HG03159 (cell line): Measurements from ENCODE around the gene AKIRIN2.

Experiments used
- ATAC-seq: cut with Tn5 transposase; IDR thresholded peaks from one replicate; pipeline ENCODE4 v1.9.1; 2021; ENCODE audit warnings: mild to moderate bottlenecking, moderate library complexity; ENCODE audit not compliant: unreplicated experiment

Gene AKIRIN2

DNA sequence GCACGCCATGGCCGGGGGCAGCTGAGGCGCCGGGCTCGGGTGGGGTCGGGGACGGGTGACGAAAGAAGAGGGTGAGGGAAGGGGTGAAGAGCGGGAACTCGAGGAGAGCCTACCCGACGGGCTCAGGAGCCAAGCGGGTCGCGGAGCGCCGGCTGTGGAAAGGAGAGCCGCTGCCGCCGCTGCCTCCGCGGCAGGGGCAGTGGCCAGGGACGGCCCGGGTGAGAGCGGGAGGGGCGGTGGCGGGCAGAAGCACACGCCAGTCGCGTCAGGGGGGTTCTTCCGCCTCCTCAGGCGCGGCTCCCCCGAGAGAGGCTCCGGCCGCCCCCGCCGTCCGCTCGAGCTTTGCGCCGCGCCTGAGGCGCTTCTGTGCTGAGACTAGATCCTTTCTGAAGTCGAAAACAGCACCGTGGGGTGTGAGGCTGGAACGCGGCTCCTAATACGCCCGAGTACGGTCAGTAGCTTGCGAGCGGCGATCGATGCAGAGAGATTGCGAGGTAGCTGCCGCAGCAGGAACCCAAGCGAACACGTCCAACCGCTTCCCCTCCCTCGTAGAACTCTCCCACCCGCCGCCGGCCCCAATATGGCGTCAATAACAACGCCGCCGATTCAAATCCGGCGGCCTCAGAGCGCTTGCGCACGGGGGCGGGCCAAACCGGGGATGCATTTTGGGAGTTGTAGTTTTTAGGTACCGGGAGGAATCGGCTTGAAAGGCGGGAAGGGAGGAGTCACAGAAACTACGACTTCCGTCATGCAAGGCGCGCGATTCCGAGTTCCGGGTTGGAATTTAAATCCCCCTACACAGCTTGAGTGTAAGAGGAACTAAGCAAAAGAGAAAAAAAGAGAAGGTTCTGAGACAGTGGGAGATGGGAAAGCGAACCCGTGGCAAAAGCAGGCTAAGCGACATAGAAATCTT is at the start of gene AKIRIN2:
Gene AKIRIN2 (minus strand): TSS at position 558 of the 913 bp plus-strand sequence. CDS start 549 bp downstream, at position 9.
- peak; percentile 61 for ATAC-seq

DNA sequence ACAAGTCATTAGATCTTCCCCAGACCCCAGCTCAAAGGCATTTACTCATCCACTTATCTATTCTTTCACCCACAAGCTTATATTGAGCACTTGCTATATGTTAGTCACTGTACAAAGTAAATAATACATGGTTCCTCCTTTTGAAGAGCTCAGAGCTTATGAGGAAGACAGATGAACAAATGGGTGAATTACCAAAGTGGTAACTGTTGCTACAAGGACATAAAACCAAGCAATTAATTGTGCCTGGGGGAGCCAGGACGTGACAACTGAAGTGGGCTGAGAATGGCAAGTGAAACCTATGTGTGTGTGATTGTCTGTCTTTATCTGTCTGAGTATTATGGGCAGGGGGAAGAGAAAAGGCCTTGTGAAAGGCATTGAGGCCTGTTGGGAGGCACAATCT is 45.6 kb upstream of the AKIRIN2 start:
- no peak for ATAC-seq

DNA sequence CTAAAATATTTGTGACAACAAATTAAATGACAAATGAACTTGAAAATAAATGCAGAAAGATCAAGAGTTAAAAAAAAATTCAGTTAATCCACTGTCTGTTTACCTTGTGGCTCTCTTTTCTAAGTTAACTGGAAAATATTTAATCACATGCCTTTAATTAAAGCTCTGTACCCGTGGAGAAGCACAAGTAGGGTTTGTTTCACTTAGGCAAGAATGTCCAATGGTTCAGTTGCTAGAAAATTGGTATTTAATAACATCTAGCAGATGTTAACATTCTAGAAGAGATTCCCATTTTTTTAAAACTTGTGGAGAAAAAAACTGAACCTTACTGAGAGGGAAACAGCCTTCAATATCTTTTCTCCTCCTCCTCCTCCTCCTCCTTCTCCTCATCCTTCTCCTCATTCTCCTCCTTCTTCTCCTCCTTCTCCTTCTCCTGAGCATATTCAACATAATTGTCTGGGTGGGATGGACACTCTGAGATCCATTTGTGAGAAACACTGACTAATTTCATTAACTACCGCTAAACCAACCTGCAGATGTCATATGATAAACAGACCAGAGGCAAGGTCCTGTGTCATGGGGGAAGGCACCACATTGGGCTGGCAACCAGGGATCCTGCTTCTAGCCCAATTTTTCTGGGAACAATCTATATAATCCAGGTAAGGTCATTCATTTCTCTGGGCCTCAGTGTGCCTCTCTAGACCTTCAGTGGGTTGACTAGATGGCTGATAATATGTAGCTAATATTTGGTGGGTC is 44.1 kb upstream of the AKIRIN2 start:
- no peak for ATAC-seq

DNA sequence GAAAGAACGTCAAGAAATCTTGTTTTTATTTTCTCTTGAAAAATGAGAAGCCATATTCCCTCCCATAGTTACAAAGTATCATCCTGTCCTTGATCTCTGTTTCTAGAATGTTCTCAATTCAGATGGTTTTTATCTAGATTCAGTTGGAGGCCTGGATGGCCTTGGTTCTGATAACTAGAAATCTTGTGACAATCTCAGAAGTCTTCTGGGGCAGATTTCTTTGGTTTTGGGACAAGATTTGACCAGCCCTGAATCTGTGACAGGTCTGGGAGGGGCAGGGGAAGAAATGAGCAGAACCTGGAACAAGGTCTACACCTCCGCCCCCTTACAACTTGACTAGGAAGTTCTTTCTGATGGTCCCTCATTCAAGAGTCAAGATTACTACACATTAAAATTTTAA is 41.4 kb upstream of the AKIRIN2 start:
- no peak for ATAC-seq

DNA sequence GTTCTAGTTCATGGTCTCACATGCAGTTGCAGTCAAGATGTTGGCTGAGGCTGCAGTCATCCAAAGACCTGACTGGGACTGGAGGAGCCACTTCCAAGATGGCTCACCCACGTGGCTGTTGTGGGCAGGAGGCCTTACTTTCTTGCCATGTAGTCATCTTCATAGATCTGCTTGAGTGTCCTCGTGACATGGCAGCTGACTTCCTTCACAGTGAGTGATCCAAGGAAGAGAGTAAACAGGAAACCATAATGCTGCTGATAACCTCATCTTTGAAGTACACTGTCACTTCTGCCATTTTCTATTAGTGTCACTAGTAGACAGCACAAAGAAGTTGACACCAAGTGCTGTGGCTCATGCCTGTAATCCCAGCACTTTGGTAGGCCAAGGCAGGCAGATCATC is 40.1 kb upstream of the AKIRIN2 start:
- ATAC-seq, result peak; percentile 71

DNA sequence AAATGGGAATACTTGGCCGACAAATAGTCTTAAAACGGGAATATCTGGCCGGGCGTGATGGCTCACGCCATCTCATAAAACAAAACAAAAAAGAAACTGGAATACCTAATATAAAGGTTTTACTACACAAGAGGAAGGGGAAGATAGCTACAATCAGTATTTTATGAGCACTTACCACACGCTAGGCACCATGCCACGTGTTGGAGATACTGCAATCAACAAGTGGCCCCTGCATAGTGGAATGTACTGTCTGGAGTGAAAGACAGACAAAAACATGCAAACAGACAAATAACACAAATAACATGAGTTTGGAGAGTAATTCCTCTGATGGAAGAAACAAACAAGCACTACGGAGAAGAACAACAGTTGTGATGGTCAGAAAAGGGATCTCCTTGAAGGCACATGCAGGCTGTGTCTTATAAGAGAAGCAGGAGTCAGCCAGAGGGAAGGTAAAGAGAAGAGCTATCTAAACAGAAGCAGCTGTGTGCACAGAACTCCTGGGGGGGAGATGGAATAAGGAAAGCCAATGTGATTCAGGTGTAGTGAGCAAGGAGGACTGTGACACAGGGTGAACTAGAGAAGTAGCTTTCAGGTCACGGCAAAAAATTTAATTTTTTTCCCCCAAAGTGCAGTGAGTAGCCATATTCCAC is 39.1 kb upstream of the AKIRIN2 start:
- ATAC-seq, result no peak

DNA sequence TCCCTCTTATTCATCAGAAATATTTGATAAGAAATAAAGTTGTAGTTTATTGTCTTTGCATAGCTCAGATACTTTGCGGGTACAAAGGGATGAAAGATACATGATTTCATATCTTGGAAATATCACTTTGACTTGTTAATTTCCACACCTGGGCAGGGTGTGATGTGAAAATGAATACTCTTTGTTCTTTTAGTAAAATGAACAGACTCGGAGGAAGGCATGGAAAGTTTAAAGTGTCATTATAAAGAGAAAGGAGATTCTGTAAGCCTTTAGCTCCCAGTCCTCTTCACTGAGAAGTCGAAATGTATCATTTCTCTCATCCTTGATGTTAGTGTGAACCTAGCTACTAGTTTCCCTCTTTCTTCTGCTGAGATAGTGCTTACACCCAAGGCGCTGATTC is 36.7 kb upstream of the AKIRIN2 start:
- ATAC-seq, result no peak

DNA sequence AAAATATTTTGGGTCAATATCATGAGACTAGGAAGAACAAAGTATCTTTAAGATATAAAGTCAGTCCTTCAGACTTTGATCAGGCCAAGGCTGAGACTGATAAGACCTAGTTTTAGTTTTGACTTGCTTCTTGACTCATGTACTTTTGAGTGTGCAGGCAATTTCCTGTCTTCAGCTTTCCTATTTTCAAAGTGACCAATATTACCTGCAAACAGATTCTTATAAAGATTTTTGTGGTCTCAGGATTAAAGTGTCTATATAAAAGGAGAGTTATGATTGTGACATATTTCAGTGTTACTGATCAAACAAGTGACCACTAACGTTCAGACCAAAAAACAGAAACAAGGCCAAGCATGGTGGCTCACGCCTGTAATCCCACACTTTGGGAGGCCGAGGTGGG is 36.0 kb upstream of the AKIRIN2 start:
- no peak for ATAC-seq

DNA sequence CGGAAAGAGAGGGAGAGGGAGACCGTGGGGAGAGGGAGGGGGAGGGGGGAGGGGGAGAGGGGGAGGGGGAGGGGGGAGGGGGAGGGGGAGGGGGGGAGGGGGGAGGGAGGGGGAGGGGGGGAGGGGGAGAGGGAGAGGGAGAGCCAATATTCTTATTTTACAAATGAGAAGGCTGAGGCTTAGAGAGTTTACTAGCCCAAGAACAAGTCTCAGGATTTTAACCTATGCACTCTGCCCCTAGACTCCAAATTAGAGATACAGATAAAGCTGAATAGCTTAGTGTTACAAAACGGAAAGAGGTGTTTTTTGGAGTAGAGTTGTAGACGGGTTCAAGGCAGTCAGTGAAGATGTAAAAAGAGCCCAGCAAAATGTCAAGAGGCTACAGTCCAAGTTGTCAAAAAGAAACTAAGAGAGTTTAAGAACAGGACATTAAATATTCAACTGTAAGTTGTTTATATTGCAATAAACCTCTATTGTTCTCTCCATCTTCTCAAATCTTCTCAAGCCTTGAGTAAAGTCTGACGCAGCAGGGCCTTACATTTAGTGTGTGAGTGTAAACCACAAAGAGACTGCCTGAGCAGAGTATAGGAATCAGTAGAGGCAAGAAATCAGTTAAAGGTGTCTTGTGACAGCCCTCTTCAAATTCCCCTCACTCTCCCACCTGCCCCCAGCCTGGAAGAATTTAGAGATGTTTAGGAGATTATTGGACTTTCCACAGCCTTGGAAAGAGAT is 34.9 kb upstream of the AKIRIN2 start:
- no peak for ATAC-seq

DNA sequence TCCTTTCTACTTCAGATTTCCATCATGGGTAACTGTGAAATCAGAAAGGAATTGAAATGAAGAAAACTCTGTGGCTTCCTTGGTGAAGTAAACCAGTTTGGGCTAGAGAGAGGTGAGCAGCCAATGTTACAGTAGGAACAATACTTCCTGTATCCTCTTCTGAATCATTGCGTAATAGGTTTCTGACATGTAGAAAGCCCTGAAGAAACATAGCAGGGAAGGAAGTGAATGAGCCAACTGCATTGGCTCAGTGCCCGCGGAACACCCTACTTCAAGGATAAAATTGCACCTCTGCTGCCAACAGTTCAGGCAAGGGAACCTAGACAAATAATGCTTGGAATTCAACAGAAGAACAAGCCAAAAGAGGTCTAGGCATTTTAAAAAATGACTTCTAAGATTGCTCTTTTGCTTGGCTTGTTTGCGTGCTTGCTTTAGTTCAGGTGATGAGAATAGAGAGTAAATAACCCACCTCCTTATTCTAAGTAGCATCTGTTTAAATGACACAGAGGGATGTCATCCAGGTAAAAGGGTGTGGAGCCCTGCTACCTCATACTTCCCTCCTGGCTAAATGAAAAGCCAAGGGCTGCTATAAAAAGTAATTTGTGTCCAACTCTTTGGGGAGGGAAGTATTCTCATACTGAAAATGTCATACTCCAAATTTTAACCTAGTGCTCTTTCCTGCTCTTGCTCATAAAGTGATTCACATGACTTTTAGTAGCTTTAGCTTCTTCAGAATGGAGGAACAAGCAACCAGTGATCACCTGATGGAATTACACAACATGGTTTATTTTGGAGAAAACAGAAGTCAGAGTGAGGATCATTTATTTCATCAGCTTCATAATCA is 30.0 kb upstream of the AKIRIN2 start:
- ATAC-seq, result peak; percentile 69

DNA sequence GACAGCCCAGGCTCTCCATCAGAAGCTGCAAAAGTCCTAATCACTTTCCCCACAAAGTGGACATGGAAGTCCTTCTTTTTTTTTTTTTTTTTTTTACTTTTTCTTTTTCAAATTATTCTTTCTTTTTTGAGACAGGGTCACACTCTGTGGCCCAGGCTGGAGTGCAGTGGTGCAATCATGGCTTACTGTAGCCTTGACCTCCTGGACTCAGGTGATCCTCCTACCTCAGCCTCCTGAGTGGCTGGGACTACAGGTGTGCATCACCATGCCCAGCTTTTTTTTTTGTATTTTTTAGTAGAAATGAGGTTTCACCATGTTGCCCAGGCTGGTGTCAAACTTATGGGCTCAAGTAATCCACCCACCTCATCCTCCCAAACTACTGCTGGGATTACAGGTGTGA is 29.0 kb upstream of the AKIRIN2 start:
- ATAC-seq, result no peak

DNA sequence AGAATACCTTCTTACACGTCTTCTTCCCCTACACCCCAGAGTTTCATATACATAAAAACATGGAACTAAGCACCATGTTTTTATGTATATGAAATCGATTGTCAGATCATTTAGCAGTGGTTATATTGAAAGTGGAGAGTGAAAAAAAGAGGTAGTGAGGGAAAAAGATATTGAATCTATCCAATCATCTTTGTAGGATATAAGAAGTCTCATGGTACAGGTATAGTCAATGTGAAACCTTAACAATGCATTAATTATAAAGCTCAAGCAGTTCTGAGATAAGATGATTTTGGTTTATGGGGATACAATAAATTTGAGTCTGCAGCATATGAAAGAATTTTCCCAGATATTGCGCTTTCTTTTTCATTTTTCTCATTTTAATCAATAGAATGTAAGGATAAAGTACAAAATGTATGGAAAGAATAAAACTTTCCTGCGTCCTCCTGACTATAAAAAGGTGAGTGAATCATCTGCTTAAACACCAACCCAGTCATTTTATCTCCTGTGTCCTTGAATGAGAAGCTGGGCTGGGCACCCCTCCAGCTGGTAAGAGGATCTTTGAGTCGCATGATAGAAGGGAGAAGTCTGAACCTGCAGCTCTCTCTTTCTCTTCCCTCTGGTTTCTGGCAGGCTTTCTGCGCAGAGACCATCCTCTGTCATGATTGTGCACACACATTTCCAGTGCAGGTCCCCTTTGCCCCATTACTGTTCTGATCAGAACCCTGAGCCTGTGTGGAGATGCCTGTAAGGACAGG is 28.1 kb upstream of the AKIRIN2 start:
- no peak for ATAC-seq

DNA sequence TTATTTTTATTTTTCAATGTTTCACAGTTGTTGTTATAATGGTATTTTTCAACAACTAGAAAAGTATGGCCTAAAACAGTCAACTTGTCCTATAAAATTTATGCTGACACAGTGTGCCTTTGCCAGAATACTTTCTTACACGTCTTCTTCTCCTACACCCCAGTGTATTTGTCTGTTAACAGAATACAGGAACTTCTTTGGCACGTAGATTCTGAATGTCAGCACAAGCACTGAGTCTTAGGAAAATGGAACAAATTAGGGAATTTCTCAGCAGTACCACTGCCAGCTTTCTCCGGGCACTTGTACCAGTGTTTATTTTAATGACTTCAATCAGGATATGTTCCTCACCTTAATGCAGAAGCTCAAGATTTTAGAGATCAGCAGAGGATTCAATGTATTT is 26.7 kb upstream of the AKIRIN2 start:
- ATAC-seq, result no peak

DNA sequence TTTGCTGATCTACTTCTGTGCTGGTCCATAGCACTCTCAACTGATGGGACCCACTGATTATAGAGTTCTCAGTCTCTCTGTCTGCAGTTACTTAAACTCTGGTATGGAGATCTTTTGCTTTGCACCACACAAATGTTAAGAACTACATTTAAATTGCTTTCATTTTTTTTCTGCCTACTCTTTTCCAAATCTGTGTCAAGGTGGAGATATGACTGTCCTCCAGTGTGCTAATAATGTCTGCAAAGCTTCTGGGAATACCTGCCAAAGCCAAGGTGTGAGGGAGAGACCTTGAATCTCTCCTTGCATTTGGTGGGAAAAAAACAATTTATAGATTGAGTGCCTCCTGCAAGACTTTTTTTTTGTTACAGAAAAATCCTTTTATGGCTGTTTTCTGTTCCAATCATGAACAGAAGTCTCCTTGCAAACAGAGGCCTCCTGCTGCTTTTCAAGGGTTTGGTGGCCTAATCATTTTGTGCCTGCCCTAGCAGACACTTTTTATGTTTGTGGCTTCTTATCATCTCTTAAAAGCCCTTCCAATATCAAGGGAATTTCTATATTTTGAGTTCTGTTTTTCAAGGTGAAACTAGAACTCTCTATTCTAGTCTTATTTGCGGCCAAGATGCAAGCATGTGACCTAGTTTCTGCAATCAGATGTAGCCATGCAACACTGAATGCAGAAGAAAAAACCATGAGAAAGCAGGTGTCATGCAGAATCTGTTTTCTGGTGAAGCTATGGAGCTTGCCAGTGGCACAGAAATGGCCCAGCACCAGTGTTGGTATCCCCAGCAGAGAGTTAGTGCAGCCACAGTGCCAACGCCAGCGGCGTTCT is 23.2 kb upstream of the AKIRIN2 start:
- peak; percentile 89 for ATAC-seq

DNA sequence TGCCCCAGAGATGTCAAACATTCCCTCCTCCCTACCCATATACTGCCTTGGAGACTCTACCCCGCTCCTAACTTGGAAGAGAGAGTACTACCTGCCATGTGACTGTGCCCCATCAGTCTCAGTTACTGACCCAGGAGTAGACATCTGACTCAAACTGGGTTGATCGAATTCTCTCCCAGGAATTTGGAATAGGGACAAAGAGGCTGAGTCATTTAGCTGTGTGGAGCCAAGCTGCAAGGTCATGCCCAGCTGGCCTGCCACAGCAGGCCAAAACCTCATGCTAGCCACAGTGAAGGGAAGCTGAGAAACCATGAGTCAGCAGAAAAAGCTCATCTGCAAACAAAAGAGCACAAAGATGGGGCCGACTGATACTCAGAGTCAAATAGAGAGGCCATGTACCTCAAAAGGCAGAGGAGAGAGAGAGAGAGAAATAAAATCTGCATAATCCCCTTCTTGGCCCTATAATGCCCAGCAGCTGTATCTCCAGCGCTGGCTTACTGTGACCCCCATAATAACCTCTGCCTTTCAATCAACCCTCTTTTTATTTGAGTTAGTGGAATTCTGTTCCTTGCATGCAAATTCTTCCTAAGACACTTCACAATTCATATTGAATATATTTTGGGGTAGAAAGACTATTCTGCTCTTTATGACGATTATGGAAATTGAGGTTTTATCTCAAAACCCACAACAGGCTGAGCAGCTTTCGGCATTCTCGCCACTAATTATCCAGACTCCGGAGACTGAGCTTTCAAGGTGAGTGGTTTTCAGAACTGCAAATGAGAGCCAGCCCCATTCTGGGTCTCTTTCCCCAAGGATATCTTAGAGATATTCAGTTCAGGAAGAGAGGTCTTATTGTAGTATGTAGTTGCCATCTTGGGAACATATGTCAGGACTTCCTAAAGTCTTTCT is 21.4 kb upstream of the AKIRIN2 start:
- ATAC-seq, result no peak

DNA sequence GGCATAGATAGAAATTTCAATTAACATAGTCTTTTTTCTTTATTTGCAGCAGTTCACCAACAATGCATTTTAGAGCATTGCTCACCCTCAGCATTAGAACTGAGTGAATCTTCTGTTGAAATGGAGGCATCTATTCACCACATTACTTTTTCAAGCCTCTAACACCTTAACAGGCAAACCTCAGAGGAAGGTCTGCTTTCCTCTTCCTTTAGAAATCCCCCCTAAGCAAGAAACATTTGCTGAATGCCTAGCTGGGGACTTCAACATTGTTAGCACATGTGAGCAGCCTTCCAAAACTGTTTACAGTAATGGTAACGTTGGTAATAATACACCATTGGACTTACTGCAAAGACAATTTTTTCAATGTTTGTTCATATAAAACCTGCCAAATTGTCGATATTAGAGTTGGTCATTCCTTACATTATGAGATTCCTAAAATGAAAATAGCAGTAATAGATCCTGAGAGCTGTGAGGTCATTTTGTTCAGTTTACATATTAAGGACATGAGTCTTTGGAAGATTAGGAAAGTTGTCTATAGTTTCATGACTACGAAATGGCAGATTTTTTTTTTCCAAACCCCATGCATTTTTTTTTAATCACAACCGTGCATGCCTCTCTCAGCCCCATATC is 20.6 kb upstream of the AKIRIN2 start:
- ATAC-seq, result no peak

DNA sequence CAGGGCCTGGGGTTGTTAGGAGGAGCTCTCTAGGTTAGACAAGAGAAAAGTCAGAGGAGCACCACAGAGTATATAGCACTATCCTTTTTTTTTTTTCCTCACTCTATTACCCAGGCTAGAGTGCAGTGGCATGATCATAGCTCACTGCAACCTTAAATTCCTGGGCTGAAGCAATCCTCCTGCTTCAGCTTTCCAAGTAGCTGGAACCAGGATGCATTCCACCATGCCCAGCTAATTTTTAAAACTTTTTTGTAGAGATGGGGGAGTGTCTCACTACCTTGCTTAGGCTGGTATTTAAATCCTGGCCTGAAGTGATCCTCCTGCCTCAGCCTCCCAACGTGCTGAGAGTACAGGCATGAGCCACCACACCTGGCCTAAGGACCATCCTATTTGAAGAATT is 19.3 kb upstream of the AKIRIN2 start:
- ATAC-seq, result no peak
